DMS53 treated with DMSO at 0.1 percent for 48 hours (cell line): ENCODE results near the gene FCHO2.
"Not testable (repeated sequence)": the region's sequence is repeated elsewhere in the genome, so short reads cannot be mapped to it uniquely, and the experiment has no call there.

ENCODE experiments used
- DNase-seq: peaks from one replicate; lab custom pipeline; 2025; ENCODE audit not compliant: unreplicated experiment; lab: John Stamatoyannopoulos, UW

FCHO2 gene

GRCh38 chr5:72956324-72957140 is 691 bp downstream of the FCHO2 start:
- DNase-seq, result no peak

DNA sequence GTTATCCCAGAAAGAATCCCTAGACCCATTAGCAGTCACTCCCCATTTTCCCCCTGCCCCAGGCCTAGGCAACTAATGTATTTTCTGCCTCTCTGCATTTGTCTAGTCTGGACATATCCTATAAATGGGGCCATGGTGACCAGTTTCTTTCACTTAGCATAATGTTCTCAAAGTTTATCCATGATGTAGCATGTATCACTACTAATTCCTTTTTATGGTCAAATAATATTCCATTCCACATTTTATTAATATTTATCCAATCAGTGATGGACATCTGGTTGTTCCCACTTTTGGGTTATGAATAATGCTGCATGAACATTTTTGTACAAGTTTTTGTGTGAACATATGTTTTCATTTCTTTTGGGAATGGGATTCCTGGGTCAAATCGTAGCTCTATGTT is 1.5 kb downstream of the FCHO2 start:
- DNase-seq, result no peak

GRCh38 chr5:72959257-72959656 is 3.4 kb downstream of the FCHO2 start:
- no peak for DNase-seq

DNA sequence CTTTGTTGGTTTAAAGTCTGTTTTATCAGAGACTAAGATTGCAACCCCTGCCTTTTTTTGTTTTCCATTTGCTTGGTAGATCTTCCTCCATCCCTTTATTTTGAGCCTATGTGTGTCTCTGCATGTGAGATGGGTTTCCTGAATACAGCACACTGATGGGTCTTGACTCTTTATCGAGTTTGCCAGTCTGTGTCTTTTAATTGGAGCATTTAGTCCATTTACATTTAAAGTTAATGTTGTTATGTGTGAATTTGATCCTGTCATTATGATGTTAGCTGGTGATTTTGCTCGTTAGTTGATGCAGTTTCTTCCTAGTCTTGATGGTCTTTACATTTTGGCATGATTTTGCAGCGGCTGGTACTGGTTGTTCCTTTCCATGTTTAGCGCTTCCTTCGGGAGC is 18.6 kb downstream of the FCHO2 start:
- DNase-seq, result not testable (repeated sequence)

DNA sequence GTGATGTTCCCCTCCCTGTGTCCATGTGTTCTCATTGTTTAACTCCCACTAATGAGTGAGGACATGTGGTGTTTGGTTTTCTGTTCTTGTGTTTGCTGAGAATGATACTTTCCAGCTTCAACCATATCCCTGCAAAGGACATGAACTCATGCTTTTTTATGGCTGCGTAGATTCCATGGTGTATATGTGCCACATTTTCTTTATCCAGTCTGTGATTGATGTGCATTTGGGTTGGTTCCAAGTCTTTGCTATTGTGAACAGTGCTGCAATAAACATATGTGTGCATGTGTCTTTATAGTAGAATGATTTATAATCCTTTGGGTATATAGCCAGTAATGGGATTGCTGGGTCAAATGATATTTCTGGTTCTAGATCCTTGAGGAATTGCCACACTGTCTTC is 21.0 kb downstream of the FCHO2 start:
- DNase-seq, result not testable (repeated sequence)

DNA sequence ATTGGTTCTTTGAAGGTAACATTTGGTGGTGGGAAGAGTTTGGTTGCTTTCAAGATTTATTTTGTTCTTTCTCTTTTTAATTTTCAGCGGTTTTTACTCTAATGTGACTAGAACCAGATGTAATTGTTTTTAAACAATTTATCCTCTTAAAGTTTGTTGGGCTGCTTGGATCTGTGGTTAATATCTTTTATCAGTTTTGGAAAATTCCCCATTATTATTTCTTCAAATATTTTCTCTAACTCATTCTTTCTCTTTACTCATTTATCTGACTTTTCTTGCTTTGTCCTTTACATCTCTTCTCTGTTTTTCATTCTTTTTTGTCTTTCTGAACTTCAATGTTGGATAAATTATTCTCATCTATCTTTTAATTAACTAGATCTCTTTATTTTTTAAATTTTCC is 29.9 kb downstream of the FCHO2 start:
- DNase-seq, result no peak

DNA sequence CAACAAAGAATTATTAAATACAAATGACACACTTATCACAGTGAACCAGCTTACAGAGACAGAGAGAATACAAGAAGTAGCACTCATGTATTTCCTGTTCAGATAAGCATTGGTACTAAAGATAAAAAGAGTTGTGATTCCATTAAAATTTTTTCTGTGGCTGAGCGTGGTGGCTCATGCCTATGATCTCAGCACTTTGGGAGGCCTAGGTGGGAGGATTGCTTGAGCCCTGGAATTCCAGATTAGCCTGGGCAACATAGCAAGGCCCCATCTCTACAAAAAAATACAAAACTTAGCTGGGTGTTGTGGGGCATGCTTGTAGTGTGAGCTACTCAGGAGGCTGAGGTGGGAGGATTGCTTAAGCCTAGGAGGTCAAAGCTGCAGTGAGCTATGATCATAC is 32.9 kb downstream of the FCHO2 start:
- no peak for DNase-seq

DNA sequence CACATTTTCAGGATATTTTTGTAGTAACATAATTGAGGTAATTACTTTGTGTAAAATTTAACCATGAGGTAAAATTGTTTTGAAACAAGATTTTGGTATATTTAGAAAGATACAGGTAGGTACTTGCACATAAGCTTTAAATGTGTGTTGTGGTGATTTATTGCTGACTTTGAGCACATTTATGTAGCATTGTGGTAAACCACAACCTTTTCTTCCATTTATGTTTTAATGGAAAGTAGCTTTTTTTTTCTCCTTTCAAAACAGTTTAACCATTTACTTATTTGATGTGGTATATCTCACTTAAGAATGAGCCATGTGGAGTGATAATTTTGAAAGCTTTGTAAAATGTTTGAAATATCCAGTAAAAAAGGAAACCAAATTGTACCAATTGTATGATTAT is 35.6 kb downstream of the FCHO2 start:
- DNase-seq, result no peak

GRCh38 chr5:72994578-72994977 is 38.7 kb downstream of the FCHO2 start:
- DNase-seq, result no peak

DNA sequence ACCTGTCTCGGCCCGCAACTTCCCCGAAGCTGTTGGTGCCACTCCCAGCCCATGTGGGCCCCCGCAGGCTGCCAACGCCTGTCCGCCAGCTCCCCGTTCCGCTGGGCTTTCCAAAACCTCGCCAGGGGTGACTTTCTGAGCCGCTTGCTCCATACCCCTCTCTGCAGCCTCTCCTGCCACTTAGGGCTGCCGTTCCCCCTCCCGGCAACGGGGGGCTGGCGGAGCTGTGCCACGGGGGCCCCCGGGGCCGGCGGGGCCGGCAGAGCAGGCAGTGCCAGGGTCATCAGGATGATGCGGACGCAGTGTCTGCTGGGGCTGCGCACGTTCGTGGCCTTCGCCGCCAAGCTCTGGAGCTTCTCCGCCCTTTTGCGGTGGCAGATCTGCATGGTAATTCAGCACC is 40.8 kb downstream of the FCHO2 start:
- no peak for DNase-seq

GRCh38 chr5:72999916-73000315 is 44.1 kb downstream of the FCHO2 start:
- no peak for DNase-seq

DNA sequence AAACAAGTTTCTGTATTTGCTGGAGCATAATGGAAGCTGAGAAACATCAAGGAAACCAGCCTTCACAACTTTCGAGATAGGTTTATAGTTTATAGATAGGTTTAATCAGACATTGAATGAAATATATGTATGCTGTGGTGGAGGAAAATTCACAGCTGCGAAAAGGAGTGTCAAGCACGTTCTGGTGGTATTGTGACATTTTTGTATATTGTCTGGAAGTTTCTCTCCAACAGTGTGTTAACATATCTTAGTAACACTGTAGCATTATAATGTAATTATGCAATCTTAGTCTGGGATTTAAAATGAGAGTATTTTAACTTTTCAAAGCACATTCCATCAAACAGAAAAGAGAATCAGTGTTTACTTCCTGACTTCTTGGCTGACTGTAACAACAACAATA is 50.0 kb downstream of the FCHO2 start:
- DNase-seq, result no peak

DNA sequence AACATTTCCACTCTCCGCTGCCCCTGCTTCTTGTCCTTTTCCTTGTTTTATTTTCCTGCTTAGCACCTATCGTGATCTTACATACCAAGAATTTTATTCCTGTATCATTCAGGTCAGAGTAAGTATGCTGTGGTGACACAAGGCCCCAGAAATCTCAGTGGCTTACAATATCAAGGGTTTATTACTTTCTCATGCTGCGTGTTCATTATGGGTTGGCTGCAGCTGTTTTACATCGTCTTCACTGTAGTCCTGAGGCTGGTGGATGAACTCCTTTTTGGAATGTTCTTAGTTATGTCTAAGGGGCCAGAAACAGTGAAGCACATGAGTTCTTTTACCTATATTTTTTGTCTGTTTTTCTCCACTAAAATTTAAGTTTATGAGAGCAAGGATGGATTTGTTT is 51.2 kb downstream of the FCHO2 start:
- no peak for DNase-seq

GRCh38 chr5:73008831-73009230 is 53.0 kb downstream of the FCHO2 start:
- no peak for DNase-seq

GRCh38 chr5:73011612-73012011 is 55.8 kb downstream of the FCHO2 start:
- not testable (repeated sequence) for DNase-seq

GRCh38 chr5:73018892-73019291 is 63.1 kb downstream of the FCHO2 start:
- no peak for DNase-seq

DNA sequence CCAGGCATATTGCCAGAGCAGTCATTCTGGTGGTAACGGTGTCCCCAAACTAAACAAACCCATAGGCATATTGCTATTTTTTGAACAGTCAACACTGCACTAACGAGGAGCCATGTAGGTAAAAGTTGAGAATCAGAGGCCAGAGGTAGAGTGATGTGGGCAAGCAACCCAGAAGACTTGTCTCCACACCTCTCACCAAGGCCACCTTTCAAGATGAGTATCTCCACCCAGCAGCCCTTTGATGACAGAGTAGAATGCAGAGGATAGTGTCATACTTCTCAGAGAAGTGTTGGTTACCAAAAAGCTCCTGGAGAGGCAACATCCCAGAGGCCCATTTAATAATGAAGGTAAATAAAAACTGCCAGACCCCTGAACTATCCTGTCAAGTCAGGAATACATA is 63.9 kb downstream of the FCHO2 start:
- no peak for DNase-seq

DNA sequence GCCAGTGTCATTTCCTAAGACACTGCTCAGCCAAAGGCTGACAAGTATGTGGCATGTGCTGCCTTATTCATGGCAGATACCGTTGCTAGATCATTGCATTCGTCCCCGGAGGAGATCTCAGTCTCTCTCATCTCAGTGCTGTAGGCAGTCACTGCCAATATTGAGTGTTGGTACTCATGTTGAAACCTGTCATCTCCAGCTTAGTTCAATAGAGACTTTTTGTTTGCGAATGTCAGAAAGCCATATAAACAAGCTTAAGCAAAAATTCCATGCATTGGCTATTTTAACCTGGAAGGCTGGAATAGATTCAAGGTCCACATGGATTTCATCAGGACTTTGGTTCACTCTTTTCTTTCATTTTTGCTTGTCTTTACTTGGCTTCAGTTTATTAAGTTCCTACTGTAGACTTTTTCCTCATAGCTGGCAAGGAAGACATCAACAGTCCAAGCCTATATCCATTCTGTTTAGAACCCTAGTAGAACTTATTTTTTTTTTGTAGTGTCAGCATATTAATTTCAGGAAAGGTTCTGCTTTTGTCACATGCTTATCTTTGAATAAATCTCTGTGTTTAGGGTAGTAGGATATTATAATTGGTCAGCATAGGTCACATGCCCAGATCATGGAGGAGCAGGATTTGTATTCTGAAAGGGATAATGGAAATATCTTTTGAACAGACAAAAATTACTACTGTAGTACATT is 66.8 kb downstream of the FCHO2 start:
- DNase-seq, result no peak

DNA sequence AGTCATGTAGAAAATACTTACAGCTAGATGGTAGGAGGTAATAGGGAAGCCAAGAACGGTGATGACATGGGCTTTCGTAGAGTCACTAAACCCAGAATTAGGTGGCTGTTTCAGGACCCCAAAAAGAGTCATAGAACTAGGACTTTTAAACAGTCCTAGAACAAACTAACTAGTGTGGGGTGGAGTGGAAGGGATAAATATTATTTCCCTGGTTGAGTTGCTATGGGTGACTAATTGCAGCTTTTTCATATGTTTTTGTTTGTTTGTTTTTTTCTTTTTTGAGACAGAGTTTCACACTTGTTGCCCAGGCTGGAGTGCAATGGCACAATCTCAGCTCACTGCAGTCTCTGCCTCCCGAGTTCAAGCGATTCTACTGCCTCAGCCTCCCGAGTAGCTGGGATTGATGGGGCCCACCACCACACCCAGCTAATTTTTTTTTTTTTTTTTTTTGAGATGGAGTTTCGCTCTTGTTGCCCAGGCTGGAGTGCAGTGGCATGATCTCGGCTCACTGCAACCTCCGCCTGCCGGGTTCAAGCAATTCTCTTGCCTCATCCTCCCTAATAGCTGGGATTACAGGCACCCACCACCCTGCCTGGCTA is 69.2 kb downstream of the FCHO2 start:
- DNase-seq, result not testable (repeated sequence)

- no peak for DNase-seq
Observed at GRCh38 chr5:73027361-73027760, 71.5 kb downstream of the FCHO2 start.

- DNase-seq, result no peak
Observed at GRCh38 chr5:73027816-73028215, 72.0 kb downstream of the FCHO2 start.

- no peak for DNase-seq
Observed at GRCh38 chr5:73028991-73029595, 73.3 kb downstream of the FCHO2 start.
